Sigmoid colon (tissue), 4 donors: Measurements from ENCODE around the gene ATG7.

ENCODE experiments used
- CTCF ChIP-seq, 4 experiments: fragments of 450-650 bp in 3 of 4; fragments of 200-600 bp in 1 of 4; IDR thresholded peaks; one replicate each; pipeline ENCODE4 v1.5.1; 2016 to 2019; ENCODE audit warnings: antibody characterized with exemption in 4 of 4, mild to moderate bottlenecking in 3 of 4, moderate library complexity in 2 of 4
- EP300 ChIP-seq, 4 donors: sonication (generic); formaldehyde crosslinking; IDR thresholded peaks; one replicate each; pipeline ENCODE4 v1.6.1; 2017; ENCODE audit warnings: antibody characterized with exemption in 4 of 4
- POLR2A ChIP-seq, 2 donors: fragments of 450-650 bp; IDR thresholded peaks; one replicate each; pipeline ENCODE4 v1.6.1; 2016; ENCODE audit warnings: antibody characterized with exemption in 2 of 2, mild to moderate bottlenecking in 2 of 2, moderate library complexity in 2 of 2

GRCh38 chr3:11552289-11553264 lies 280.4 kb downstream of the ATG7 start:
- no peak for TF ChIP-seq CTCF (IDR thresholded peaks at IDR 0.05)
- TF ChIP-seq POLR2A (IDR thresholded peaks at IDR 0.05): no peak
- no peak for TF ChIP-seq EP300 (IDR thresholded peaks at IDR 0.05)
